ENCODE data around the gene YBX1.

DNA sequence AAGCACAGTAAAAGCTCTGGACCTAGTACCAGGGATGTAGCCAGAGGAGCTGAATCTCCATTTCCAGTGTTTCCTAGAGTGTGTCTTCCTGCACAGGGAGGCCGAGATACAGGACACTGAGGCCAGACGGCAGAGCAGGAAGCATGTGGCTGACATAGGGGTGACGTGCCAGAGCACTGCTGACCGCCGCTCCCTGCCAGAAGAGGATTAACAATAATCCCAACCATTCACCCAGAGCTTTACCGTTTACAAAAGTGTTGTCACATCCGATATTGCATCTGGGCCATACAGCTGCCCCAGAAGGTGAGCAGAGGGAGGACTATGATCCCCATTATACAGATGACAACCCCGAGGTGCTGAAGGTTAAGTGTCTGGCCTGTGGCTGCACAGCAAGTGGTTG, 63.6 kb downstream of the YBX1 start:
- TF ChIP-seq, protein P1, sequence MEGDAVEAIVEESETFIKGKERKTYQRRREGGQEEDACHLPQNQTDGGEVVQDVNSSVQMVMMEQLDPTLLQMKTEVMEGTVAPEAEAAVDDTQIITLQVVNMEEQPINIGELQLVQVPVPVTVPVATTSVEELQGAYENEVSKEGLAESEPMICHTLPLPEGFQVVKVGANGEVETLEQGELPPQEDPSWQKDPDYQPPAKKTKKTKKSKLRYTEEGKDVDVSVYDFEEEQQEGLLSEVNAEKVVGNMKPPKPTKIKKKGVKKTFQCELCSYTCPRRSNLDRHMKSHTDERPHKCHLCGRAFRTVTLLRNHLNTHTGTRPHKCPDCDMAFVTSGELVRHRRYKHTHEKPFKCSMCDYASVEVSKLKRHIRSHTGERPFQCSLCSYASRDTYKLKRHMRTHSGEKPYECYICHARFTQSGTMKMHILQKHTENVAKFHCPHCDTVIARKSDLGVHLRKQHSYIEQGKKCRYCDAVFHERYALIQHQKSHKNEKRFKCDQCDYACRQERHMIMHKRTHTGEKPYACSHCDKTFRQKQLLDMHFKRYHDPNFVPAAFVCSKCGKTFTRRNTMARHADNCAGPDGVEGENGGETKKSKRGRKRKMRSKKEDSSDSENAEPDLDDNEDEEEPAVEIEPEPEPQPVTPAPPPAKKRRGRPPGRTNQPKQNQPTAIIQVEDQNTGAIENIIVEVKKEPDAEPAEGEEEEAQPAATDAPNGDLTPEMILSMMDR (IDR thresholded peaks at IDR 0.05) = no peak
- no peak for TF ChIP-seq POLR2A (IDR thresholded peaks at IDR 0.05)
- no peak for TF ChIP-seq EP300 (IDR thresholded peaks at IDR 0.05)

Measured in tibial nerve (tissue), 4 donors.